MV-4-11 (cell line): ENCODE data around the gene ADCY2.

Experiments used
- DNase-seq: peaks from one replicate; lab custom pipeline; 2025; lab: John Stamatoyannopoulos, UW

ADCY2 gene

GRCh38 chr5:7869474-7870136 is 473.7 kb downstream of the ADCY2 start:
- DNase-seq, result no peak

DNA sequence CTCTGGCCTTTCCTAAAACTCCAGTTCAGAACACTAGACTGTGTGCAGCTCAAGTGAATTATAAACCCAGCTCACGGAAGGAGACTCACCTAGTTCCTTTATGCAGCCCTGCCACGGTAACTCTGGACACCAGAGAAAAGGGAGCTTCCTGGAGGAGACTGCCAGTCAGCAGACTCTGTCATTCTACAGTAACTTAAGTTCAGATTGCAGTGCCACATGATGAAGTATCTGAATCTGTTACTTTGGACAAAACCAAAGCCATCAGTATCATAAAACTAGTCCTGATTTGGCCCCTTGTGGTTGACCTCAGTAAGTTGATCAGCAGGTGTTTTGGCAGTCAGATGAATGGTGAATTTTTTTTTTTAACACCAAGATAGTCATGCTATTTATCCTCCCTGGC is 475.7 kb downstream of the ADCY2 start:
- DNase-seq, result no peak

- no peak for DNase-seq
Observed at GRCh38 chr5:7872517-7873130, 476.7 kb downstream of the ADCY2 start.

DNA sequence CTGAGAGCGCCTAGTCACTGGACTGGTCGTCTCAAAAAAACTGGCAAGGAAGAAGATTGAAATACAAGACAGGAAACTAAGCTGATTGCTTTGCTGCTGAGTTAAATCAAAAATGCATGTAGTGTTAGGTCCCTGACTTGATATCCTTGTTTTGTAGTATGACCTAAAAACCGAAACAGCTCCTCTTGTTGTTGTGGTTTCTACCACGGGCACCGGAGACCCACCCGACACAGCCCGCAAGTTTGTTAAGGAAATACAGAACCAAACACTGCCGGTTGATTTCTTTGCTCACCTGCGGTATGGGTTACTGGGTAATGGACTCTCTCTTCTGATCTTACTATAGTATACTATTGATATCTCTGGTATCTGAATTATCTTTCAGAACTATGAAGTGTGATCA is 477.3 kb downstream of the ADCY2 start:
- no peak for DNase-seq

- DNase-seq, result no peak
Observed at GRCh38 chr5:7874639-7875038, 478.7 kb downstream of the ADCY2 start.

DNA sequence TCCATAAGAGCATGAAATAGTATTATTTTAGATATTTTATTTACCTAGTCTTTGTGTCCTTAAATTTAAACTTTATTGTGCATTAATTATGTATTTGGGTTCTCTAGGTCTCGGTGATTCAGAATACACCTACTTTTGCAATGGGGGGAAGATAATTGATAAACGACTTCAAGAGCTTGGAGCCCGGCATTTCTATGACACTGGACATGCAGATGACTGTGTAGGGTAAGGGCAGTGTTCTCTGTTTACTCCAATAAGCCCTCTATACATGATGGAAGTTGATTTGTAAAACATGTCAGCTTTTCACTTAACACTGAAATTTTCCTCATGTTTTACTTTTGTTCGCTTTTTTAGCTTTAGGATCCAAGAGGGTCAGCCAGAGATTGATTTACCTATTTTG is 479.2 kb downstream of the ADCY2 start:
- DNase-seq, result no peak

GRCh38 chr5:7876867-7877266 is 480.9 kb downstream of the ADCY2 start:
- peak; percentile 18 for DNase-seq

- DNase-seq, result no peak
Observed at GRCh38 chr5:7877851-7878250, 481.9 kb downstream of the ADCY2 start.

DNA sequence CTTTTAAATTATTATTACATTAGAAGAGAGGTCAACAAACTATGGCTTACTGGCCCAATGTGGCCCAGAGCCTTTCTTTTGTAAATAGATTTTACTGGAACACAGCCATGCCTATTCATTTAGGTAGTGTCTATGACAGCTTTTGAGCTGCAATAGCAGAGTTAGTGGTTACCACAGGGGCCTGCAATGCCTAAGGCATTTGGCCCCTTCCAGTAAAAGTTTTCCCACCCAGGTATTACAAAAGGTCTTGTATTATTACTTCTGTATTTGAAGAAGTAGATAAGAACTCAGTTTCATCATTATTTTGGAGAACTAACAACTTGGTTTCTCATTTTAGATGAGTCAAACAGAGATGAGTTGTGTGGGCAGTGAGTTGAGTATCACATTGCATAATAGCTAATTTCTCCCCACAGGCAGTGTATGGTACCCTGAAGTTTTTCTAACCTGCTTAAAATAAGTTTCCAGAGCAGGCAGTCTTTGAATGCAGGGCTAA is 482.5 kb downstream of the ADCY2 start:
- DNase-seq, result peak; percentile 96
